ENCODE measurements around the gene KLF7. TPM values are rescaled to one million over a fixed set of nuclear protein-coding genes. Genes with fewer than 3 reads are reported as not detected.

The KLF7 gene
- total RNA-seq, 1 experiment from 2014 or later = 32.2 TPM

DNA sequence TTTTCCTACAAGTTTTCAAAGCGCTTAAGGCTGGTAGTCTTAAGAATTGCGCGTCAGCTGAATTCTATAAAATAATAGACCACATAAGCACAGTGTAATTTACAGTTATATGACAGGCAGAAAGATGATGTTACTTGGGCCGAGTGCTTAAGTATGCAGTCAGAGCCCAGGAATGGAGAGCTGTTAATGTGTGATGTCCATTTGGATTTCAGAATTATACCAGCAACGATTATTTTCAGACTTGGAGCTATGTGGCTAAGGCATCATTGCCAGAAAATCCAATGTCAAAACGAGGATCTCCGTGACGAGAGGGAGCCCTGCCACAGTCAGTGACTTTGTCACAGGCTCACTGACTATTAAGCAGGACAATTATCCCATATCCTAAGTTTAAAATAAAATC is 3.4 kb downstream of the KLF7 start:
- Mint-ChIP-seq H3K4me3 (no peak overlapping the region), H3K9me3 (no peaks in the 10 kb centered on the region), H3K36me3 (ENCODE audit: insufficient read depth in 1 of 3, low read depth in 3 of 3) (peaks cover 0 to 1% (median 0%) of the 10 kb centered on the region in 3 experiments; a peak in 2 of 7 replicates), H3K27ac (no peak overlapping the region), H3K4me1 (peaks cover 63 to 67% of the 10 kb centered on the region in 2 experiments), H3K27me3 (ENCODE audit: low read depth) (no peaks in the 10 kb centered on the region; the same call in 1 of the 2 replicates)
- Histone ChIP-seq H3K4me1 (ENCODE audit: insufficient read depth, low read length) (peaks cover 8% of the 10 kb centered on the region), H3K79me2 (ENCODE audit: insufficient read depth, low read length) (peaks cover 29% of the 10 kb centered on the region; the same call in 1 of the 2 replicates), H3K27me3 (ENCODE audit: insufficient read depth, low read length) (no peaks in the 10 kb centered on the region), H2BK5ac (ENCODE audit: insufficient read length, low read length) (no peak overlapping the region), H3K9ac (ENCODE audit: extremely low read depth, insufficient read length, low read length) (no peak overlapping the region), H3K18ac (ENCODE audit: insufficient read length, low read depth, low read length) (no peak overlapping the region), H3K27ac (ENCODE audit: insufficient read length, low read depth, low read length) (no peak overlapping the region), H4K91ac (ENCODE audit: insufficient read length, low read depth, low read length) (no peak overlapping the region), H3T11ph (ENCODE audit: low read length) (no peak overlapping the region), H2BK12ac (ENCODE audit: insufficient read length, low read depth, low read length) (no peak overlapping the region), H3K4ac (ENCODE audit: low read depth, low read length) (no peak overlapping the region), H4K5ac (ENCODE audit: insufficient read length, low read depth, low read length) (no peak overlapping the region), H2BK20ac (ENCODE audit: low read depth, low read length, poor library complexity, severe bottlenecking) (no peak overlapping the region), H3K14ac (ENCODE audit: insufficient read depth, low read length) (no peak overlapping the region), H3K4me2 (ENCODE audit: insufficient read depth, insufficient read length, low read length) (no peak overlapping the region), H3K23me2 (ENCODE audit: insufficient read length, low read depth, low read length, poor library complexity, severe bottlenecking) (peaks cover 19% of the 10 kb centered on the region), H3K9me3 (ENCODE audit: control insufficient read depth, low read depth, low read length) (no peaks in the 10 kb centered on the region), H2BK15ac (ENCODE audit: low read depth, low read length) (no peak overlapping the region), H3K56ac (ENCODE audit: insufficient read length, low read depth, low read length) (no peak overlapping the region), H4K8ac (replicated peaks; ENCODE audit: insufficient read length, low read depth, low read length) (no peak overlapping the region), H2AK5ac (ENCODE audit: insufficient read length, low read length) (no peak overlapping the region), H2AFZ (ENCODE audit: low read length) (no peak overlapping the region), H3K23ac (ENCODE audit: insufficient read length, low read depth, low read length) (no peak overlapping the region), H3K79me1 (ENCODE audit: insufficient read depth, low read depth, low read length, poor library complexity, severe bottlenecking) (no peaks in the 10 kb centered on the region), H4K20me1 (ENCODE audit: control insufficient read depth, insufficient read depth, insufficient read length) (no peaks in the 10 kb centered on the region), H2BK120ac (ENCODE audit: low read depth, low read length, poor library complexity, severe bottlenecking) (no peak overlapping the region)
- no CpG with 5 or more reads among the region's 8 CpGs for WGBS (ENCODE audit: extremely low coverage, insufficient read length, low lambda C conversion rate)
- no peak for DNase-seq
- TF ChIP-seq, protein P1, sequence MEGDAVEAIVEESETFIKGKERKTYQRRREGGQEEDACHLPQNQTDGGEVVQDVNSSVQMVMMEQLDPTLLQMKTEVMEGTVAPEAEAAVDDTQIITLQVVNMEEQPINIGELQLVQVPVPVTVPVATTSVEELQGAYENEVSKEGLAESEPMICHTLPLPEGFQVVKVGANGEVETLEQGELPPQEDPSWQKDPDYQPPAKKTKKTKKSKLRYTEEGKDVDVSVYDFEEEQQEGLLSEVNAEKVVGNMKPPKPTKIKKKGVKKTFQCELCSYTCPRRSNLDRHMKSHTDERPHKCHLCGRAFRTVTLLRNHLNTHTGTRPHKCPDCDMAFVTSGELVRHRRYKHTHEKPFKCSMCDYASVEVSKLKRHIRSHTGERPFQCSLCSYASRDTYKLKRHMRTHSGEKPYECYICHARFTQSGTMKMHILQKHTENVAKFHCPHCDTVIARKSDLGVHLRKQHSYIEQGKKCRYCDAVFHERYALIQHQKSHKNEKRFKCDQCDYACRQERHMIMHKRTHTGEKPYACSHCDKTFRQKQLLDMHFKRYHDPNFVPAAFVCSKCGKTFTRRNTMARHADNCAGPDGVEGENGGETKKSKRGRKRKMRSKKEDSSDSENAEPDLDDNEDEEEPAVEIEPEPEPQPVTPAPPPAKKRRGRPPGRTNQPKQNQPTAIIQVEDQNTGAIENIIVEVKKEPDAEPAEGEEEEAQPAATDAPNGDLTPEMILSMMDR (conservative IDR thresholded peaks at IDR 0.05) = no peak
